NCI-H2029 (cell line): ENCODE data around the gene PSORS1C1.
"Not testable (repeated sequence)": the region's sequence is repeated elsewhere in the genome, so short reads cannot be mapped to it uniquely, and the experiment has no call there.

ENCODE experiments used
- DNase-seq: peaks from one replicate; lab custom pipeline; 2025; lab: John Stamatoyannopoulos, UW

The PSORS1C1 gene

DNA sequence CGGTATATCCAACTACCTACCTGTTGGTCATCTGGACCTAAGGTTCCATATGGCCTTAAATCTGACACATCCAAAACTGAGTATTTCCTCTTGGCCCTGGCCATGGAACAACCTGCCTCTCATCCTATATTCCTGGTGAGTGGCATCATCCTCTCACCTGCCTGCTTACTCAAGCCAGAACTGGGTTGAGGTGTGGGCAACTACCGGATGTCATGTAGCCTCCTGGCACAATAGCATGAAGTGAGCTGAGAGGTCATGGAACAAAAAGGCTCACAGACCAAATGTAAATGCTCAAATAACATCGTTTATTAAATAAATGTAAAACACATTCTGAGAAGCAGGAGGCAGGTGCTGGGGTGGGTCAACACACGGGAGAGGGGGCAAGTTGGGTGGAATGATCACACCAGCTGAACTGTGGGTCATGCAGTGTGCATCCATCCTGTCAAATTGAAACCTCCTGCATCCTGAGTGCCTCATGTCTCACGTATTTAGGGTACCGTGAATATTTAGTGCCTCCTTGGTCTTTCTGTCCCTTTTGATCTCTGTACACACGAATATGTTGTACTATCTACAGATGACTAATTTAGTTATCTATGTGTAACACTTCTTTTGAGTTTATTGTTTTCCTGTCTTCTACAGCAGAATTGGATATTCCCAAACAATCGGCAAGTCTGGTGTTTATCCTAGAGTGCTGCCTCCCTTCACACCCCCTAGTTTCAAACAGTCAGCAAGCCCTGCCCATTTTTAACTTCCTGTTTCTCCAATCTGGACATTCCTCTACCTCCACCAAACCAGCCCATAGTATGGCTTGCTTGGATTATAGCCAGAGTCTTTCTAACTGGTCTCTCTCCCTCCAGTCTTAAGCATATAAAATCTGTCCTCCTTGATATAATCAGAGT lies 63.8 kb downstream of the PSORS1C1 start:
- DNase-seq, result peak; percentile 65

DNA sequence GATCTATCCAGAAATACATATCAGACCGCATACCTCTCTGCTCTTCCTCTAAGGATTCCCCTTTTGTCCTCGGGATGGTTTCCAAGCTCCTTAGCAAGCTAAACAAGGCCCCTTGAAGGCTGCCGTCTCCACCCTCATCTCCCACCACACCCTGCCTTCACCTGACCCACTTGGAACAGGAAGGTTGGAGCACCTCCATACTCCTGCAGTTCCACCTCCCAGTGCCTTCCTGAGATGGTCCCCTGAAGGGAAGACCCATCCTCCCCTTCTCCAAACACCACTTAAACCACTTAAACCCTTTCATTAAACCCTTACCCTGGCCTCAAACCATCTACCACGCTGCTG lies 64.4 kb downstream of the PSORS1C1 start:
- DNase-seq, result no peak

DNA sequence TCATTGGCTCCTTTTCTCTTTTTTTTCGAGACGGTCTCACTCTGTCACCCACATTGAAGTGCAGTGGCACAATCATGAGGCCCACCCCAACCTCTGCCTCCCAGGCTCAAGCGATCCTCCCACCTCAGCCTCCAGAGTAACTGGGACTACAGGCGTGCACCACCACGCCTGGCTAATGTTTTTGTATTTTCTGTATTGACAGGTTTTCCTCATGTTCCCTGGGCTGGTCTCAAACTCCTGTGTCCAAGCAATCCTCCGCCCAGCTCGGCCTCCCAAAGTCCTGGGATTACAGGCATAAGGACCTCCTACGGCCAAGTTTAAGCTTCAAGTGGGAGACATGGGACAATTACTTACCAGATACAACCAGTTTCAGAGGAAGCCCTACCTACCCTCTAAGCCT lies 65.3 kb downstream of the PSORS1C1 start:
- DNase-seq, result no peak

DNA sequence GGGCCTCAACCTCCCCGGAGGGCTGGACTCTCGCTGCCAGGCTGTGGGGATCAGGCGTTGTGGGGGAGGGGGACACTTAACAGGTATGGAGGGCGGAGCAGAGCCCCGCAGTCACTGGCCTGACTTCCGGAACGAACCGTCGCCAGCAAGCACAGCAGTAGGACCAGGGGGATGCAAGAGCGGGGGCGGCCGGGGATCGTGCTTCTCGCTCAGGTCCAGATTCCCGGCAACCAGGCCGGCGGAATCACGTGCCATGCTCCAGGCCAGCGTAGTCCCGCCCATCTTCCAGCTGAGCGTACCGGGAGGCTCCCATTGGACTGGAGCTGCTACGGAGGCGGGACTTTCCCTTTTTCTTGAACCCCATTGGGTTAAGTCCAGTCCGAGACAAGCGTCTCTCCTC lies 65.9 kb downstream of the PSORS1C1 start:
- DNase-seq, result no peak

DNA sequence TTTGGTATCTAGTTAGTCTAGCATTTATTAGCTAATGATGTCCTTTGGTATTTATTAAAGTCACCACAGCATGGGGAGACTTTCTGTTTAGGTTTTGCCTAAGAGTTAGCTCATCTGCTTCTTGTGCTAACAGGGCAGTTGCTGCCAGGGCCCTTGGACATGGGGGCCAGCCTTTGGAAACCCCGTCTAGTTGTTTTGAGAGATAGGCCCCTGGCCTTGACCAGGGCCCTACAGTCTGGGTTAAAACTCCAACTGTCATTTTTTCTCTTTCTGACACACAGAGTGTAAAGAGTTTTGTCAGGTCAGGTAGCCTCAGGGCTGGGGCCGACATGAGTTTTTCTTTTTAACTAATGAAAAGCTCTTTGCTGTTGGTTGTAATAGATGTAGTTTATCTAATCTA lies 68.7 kb downstream of the PSORS1C1 start:
- DNase-seq, result not testable (repeated sequence)

DNA sequence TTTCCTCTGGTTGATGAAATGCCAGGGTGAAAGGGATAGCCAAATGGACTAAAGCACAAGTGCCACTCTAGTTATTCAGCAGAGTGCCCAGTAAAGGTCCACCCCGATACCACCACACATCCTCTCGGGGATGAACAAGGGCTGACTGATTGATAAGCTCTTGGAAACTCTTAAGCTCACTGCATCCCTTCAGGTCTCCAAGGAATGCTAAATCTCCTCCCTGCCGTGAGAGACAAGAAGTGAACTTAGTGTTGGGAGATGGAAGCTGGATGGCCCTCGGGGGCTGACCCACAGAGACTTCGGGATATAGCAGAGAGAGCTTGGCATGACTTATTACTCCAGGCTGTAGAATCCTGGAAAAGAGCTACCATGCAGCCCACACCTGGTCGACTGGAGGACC lies 69.3 kb downstream of the PSORS1C1 start:
- not testable (repeated sequence) for DNase-seq

DNA sequence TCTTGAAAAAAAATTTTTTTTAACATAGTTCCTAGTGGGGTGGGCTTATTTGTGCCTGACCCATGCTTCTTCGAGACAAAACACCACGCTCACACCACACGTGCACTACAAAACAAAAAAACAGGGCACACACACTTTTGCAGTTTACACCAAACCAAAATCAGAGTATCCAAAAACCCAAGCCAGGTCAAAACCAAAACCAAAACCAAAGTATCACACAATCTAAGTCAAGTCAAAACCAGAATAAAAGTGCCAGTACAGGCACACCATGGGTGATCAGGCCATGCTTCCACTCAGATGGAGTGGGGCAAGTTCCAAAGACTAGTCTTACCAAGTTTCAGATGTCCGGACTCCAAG lies 71.1 kb downstream of the PSORS1C1 start:
- DNase-seq, result not testable (repeated sequence)

DNA sequence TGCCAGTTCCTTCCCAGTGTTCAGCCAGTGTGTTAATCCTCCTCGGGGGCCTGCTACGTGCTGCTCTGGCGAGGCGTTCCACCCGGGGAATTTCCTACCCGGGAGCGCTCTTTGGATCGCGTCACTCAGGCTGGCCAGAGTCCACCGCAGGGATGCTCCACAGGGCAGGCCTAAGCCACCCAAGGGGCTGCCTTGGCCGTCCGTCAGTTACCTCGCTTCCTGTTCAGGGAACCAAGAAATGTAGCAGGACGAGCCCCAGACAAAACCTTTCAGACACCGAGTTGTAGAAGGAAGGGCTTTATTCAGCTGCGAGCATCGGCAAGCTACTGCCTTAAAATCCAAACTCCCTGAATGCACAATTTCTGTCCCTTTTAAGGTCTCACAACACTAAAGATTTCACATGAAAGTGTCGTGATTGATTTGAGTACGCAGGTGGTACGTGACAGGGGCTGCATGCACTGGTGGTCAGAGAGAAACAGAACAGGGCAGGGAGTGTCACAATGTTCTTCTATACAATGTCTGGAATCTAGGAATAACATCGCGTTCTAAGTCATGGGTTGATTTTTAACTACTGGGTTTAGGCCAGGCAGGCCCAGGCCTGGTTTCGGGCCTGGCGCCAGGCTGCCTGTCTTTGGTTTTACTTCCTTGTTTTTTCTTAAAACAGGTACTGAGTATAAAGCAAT lies 71.6 kb downstream of the PSORS1C1 start:
- no peak for DNase-seq

DNA sequence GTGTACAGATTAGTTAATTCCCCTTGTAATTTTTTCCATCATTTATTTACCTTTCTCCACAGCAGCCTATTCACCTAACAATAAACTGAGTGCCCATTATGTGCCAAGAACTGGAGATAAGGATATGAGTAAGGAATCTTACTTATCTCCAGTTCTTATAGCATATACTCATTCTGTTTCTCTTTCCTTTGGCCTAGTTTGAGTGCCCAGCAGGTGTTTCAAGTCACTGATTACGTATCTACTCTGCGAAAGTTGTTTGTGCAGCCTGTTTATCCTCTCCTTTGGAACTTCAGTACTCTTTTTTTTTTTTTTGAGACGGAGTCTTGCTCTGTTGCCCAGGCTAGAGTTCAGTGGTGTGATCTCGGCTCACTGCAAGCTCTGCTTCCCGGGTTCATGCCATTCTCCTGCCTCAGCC lies 73.2 kb downstream of the PSORS1C1 start:
- no peak for DNase-seq

DNA sequence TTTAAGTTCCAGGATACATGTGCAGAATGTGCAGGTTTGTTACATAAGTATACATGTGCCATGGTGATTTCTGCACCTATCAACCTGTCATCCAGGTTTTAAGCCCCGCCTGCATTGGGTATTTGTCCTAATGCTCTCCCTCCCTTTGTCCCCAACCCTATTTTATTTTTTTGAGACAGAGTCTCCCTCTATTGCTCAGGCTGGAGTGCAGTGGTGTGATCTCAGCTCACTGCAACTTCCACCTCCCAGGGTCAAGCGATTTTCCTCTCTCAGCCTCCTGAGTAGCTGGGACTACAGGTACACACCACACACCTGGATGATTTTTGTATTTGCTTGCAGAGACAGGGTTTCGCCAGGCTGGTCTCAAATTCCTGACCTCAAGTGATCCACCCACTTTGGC lies 74.6 kb downstream of the PSORS1C1 start:
- DNase-seq, result not testable (repeated sequence)
